ENCODE measurements around the gene MYO3A.
"Not testable (repeated sequence)": the region's sequence is repeated elsewhere in the genome, so short reads cannot be mapped to it uniquely, and the experiment has no call there.

MYO3A gene

DNA sequence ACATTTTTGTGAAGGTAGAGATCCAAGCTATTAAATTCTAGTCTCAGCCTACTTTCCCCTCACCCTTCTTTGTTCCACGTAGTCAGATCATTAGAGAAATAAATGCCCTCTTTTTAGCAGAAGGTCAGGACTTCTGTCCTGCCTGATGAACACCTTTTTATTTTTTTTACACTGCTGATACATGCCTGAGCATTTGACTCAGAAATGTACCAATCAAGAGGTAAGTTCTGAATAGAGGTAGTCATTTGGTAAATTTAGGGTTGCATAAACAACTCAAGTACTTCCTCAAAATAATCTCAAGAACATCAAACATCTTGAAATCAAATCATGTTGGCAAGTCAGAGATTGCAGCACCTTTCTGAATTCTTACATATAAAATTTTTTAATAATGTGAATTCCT lies 133.7 kb downstream of the MYO3A start:
- Histone ChIP-seq H3K27me3 (ENCODE audit: low read depth) (0 out of 2 replicates have a peak, but pooled peaks cover 2% of the 10 kb centered on the region), H3K4me1 (no peaks in the 10 kb centered on the region), H3K9me3 (no peaks in the 10 kb centered on the region), H3K4me3 (no peak overlapping the region), H3K36me3 (replicated peaks) (no peaks in the 10 kb centered on the region)
- in situ Hi-C loops (cut with MboI; ENCODE audit: low sequenced_read_pairs) = no loop called here
- DNase-seq (ENCODE audit: low spot score in 2 of 2) = no peak

DNA sequence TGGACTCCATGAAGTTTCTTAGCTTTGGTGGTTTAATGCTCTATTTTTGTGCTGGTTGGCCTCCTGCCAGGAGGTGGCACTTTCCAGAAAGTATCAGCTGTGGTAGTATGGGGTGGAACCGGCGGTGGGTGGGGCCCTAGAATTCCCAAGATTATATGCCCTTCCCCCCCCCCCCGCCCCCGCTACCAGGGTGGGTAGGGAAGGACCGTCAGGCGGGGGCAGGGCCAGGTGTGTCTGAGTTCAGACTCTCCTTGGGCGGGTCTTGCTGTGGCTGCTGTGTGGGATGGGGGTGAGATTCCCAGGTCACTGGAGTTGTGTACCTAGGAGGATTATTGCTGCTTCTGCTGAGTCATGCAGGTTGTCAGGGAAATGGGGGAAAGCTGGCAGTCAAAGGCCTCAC lies 146.9 kb downstream of the MYO3A start:
- in situ Hi-C loops (cut with MboI; ENCODE audit: low sequenced_read_pairs); DNase-seq (ENCODE audit: low spot score in 2 of 2); H3K9me3 ChIP-seq: not testable (repeated sequence)

DNA sequence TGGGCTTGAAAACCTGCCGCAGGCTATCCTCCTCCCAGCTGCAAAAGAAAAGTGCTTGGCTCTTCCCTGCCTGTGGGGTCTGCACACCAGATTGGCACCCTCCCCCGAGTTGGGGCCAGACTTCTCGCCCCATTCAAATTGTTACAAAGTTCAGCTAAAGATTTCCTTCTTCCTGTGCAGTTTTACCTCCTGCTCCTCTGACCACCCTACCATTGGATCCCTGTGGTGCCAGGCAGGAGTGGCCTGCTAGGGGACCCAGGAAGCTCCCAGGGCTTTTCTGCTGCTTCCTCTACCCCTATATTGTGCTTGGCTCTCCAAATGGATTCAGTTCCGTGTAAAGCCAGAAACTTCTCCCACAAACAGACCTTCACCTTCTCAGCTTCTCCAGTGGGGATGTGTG lies 147.4 kb downstream of the MYO3A start:
- no peaks in the 10 kb centered on the region; the same call in 1 of the 2 replicates for H3K27me3 ChIP-seq (ENCODE audit: low read depth)
- in situ Hi-C loops (cut with MboI; ENCODE audit: low sequenced_read_pairs) = no loop called here
- H3K9me3 ChIP-seq = no peaks in the 10 kb centered on the region
- H3K36me3 ChIP-seq (replicated peaks) = no peaks in the 10 kb centered on the region
- H3K4me1 ChIP-seq = no peaks in the 10 kb centered on the region
- no peak for DNase-seq (ENCODE audit: low spot score in 2 of 2)
- H3K4me3 ChIP-seq = no peak overlapping the region

More for the DNA sequence above, 146.9 kb downstream of the MYO3A start:
- H3K4me1 ChIP-seq; H3K4me3 ChIP-seq; H3K27me3 ChIP-seq (ENCODE audit: low read depth); H3K36me3 ChIP-seq (replicated peaks): not testable (repeated sequence)

DNA sequence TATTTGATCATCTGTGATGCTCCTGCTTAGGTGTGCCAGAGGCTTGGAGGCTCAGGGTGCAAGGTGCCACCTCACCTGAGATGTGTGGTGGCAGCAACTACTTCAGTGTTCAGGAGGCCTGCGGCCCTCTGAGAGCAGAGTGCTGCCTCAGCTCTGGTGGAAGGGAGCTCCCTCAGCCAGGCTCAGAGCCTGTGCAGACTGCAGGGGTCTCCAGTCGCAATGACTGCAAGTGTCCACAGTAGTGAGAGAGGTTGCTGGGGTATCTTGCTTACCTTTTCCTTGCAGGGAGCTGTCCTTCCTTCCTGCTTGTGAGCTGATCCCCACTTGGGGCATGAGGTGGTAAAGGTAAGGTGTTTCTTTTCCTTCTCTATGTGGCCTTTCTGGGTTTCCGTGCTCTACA lies 151.5 kb downstream of the MYO3A start:
- Histone ChIP-seq H3K4me1 (no peaks in the 10 kb centered on the region), H3K27me3 (ENCODE audit: low read depth) (no peaks in the 10 kb centered on the region; the same call in 1 of the 2 replicates), H3K4me3 (no peak overlapping the region), H3K36me3 (replicated peaks) (no peaks in the 10 kb centered on the region), H3K9me3 (no peaks in the 10 kb centered on the region)
- in situ Hi-C loops (cut with MboI; ENCODE audit: low sequenced_read_pairs) = no loop called here
- DNase-seq (ENCODE audit: low spot score in 2 of 2) = no peak

DNA sequence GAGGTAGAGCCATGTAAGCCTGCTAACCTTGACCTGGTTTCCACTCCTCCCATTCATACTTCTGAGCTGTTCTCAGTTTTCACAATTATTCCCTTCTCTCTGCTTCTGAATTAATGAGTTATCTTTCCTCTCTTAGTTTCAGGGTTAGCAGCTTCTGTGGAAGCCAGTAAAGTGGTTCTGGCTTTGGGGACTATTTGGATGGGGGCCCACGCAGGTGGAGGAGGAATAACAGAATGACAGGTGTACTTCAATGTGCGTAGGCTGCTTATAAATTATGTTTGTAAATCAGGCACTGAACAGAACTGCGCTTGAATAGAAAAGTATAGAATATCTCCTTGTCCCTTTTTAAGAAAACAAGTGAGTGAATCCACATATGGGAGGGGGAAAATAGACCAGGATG lies 153.6 kb downstream of the MYO3A start:
- Histone ChIP-seq H3K4me1 (no peaks in the 10 kb centered on the region), H3K36me3 (replicated peaks) (no peaks in the 10 kb centered on the region), H3K9me3 (no peaks in the 10 kb centered on the region), H3K27me3 (ENCODE audit: low read depth) (no peaks in the 10 kb centered on the region; the same call in 1 of the 2 replicates), H3K4me3 (no peak overlapping the region)
- no peak for DNase-seq (ENCODE audit: low spot score in 2 of 2)
- in situ Hi-C loops (cut with MboI; ENCODE audit: low sequenced_read_pairs) = no loop called here

DNA sequence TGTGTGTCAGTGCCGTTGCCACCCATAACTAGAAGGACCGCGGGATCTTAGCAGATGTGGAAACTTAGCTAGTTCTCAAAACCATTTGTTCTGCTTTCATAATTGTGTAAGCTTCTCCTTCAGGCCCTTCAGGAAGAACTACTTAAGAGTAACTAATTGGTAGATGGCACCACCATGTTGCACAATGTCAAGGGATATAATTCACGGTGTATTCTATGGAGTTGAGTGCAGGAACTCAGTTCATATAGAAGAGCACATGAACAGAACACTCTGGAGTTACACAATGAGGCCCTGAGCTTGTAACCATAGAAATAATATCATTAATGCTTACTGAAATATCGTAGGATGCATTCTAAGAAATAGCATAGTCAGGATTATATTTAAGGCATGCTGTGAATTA lies 156.0 kb downstream of the MYO3A start:
- no peak for DNase-seq (ENCODE audit: low spot score in 2 of 2)
- in situ Hi-C loops (cut with MboI; ENCODE audit: low sequenced_read_pairs) = no loop called here
- H3K36me3 ChIP-seq (replicated peaks) = no peaks in the 10 kb centered on the region
- no peaks in the 10 kb centered on the region for H3K27me3 ChIP-seq (ENCODE audit: low read depth)
- H3K4me1 ChIP-seq = no peaks in the 10 kb centered on the region
- H3K4me3 ChIP-seq = no peak overlapping the region
- H3K9me3 ChIP-seq = no peaks in the 10 kb centered on the region

DNA sequence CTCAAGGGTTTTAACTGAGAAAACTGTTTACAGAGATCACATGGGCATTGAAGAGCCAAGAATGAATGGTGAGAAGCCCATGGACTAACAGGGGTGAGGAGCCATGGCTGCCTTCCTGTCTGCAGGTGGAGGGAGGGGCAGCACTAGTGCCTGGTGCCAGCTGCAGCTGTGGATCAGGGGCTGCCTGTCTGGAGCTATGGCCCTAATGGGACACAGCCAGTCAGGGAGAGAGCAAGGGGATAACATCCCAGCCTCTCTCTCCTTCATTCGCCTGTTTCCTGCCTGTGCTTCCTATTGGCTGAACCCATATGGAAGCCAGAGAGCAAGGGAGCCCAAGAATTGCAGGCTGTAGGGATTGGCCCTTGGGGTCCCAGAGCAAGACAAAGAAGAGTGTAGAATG lies 156.7 kb downstream of the MYO3A start:
- in situ Hi-C loops (cut with MboI; ENCODE audit: low sequenced_read_pairs) = no loop called here
- no peaks in the 10 kb centered on the region for H3K4me1 ChIP-seq
- DNase-seq (ENCODE audit: low spot score in 2 of 2) = no peak

DNA sequence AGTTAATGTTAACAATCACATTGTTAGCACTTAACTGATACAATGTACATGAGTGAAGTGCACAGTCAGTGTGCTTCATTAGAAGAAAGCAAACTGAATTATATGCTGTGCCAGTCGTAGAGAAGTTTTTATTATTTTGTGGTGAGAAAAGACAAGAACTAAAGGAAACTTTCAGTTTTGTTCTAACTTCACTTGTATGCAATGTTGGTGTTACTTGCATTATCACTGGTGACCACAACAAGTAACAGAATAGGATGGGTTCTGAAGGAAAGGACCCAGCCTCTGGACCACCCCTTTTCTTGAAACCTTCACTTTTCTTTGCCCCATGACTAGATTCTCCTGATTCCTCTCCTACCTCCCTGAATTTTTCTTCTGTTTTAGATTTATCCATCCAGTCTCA lies 159.2 kb downstream of the MYO3A start:
- in situ Hi-C loops (cut with MboI; ENCODE audit: low sequenced_read_pairs) = no loop called here
- DNase-seq (ENCODE audit: low spot score in 2 of 2) = no peak
- no peaks in the 10 kb centered on the region for H3K36me3 ChIP-seq (replicated peaks)

More for the DNA sequence above, 156.7 kb downstream of the MYO3A start:
- no peaks in the 10 kb centered on the region for H3K9me3 ChIP-seq
- no peaks in the 10 kb centered on the region for H3K36me3 ChIP-seq (replicated peaks)
- H3K27me3 ChIP-seq (ENCODE audit: low read depth) = no peaks in the 10 kb centered on the region
- no peak overlapping the region for H3K4me3 ChIP-seq

DNA sequence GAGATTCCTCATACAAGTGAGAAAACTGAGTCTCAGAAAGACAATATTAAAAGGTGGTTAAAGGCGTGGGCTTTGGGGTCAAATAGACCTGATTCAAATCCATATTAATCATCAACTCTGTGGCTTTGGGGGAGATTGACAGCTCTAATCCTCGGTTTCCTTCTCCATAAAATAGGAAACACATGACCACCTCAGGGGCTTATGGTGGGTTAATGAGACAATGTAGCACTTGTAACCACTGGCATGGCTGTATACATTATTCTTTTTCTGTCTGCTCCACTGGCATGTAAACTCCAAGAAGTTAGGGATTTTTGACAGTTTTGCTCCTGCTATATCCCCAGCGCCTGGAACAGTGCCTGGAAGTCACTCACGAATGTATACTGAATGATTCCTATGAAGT lies 161.8 kb downstream of the MYO3A start:
- DNase-seq (ENCODE audit: low spot score in 2 of 2) = no peak
- in situ Hi-C loops (cut with MboI; ENCODE audit: low sequenced_read_pairs) = no loop called here
- Histone ChIP-seq H3K36me3 (replicated peaks) (no peaks in the 10 kb centered on the region), H3K4me1 (no peaks in the 10 kb centered on the region), H3K27me3 (ENCODE audit: low read depth) (no peaks in the 10 kb centered on the region), H3K4me3 (no peak overlapping the region), H3K9me3 (no peaks in the 10 kb centered on the region)

More for the DNA sequence above, 159.2 kb downstream of the MYO3A start:
- H3K9me3 ChIP-seq = no peaks in the 10 kb centered on the region
- no peaks in the 10 kb centered on the region for H3K4me1 ChIP-seq
- H3K27me3 ChIP-seq (ENCODE audit: low read depth) = no peaks in the 10 kb centered on the region
- no peak overlapping the region for H3K4me3 ChIP-seq

DNA sequence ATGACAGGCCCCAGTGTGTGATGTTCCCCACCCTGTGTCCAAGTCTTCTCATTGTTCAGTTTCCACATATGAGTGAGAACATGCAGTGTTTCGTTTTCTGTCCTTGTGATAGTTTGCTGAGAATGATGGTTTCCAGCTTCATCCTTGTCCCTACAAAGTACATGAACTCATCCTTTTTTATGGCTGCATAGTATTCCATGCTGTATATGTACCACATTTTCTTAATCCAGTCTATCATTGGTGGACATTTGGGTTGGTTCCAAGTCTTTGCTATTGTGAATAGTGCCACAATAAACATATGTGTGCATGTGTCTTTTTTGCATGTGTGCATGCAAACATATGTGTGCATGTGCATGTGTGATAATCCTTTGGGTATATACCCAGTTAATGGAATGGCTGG lies 163.5 kb downstream of the MYO3A start:
- H3K4me3 ChIP-seq; in situ Hi-C loops (cut with MboI; ENCODE audit: low sequenced_read_pairs); H3K27me3 ChIP-seq (ENCODE audit: low read depth); DNase-seq (ENCODE audit: low spot score in 2 of 2); H3K4me1 ChIP-seq; H3K9me3 ChIP-seq; H3K36me3 ChIP-seq (replicated peaks): not testable (repeated sequence)

DNA sequence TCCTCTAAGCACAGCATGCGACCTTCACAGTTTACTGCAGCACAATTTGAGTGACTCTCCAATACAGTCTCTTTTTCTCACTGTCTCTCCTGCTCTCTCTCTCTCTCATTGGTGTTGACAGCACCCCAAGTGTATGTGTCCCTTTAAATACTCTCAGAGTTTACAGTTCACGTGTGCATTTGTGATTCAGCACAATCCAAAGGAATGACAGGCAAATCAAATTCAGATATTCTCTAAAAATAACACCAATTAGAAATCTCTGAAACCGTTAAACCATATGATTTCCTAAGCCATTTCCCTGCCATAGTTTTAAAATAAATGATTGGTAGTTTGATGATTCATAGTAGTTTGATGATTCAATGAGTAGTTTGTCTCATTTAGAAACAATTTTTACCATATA lies 178.5 kb downstream of the MYO3A start:
- no peaks in the 10 kb centered on the region for H3K27me3 ChIP-seq (ENCODE audit: low read depth)
- no peak overlapping the region for H3K4me3 ChIP-seq
- no peaks in the 10 kb centered on the region for H3K36me3 ChIP-seq (replicated peaks)
- no peak for DNase-seq (ENCODE audit: low spot score in 2 of 2)
- no peaks in the 10 kb centered on the region for H3K4me1 ChIP-seq
- H3K9me3 ChIP-seq = no peaks in the 10 kb centered on the region
- in situ Hi-C loops (cut with MboI; ENCODE audit: low sequenced_read_pairs) = no loop called here

DNA sequence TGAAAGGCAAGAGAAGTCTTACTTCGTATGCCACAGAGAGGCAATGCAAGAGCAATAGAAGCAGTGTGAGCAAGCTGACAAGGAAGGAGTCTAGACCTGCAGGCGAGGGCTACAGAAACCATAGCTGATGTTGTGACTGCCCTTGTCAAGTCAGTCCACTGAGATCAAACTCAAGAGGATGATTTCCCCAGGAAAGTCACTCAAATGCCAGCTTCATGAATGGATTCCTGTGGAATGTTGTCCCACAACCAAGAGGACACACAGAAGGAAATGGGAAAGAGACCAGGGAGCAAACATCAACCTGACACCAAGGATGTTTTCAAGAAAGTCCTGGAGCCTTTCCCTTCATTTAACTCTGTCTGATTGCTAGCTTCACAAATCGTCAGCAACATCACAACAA lies 204.6 kb downstream of the MYO3A start:
- H3K9me3 ChIP-seq = 0 out of 2 replicates have a peak, but pooled peaks cover 3% of the 10 kb centered on the region
- H3K4me3 ChIP-seq = no peak overlapping the region
- in situ Hi-C loops (cut with MboI; ENCODE audit: low sequenced_read_pairs) = no loop called here
- no peaks in the 10 kb centered on the region for H3K36me3 ChIP-seq (replicated peaks)
- DNase-seq (ENCODE audit: low spot score in 2 of 2) = no peak
- H3K27me3 ChIP-seq (ENCODE audit: low read depth) = no peaks in the 10 kb centered on the region
- no peaks in the 10 kb centered on the region for H3K4me1 ChIP-seq

DNA sequence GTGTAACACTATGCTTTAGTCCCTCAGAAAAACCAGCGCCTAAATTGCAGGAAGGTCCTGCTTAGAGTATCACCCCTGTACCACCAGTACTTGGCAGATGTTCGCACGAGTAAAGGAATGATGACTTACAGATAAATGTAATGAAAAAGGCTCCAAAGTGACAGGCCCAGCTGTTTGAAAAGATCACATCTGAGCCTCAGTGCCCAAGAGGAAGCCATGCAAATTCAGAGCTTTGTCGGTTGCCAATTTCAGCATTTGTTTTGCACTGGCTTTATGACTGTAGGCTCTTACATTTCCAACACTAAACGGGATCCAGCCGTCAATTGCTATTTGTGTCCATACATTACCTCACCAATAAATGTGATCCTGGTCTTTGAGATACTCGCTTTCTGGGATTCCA lies 222.0 kb downstream of the MYO3A start:
- in situ Hi-C loops (cut with MboI; ENCODE audit: low sequenced_read_pairs) = no loop called here
- Histone ChIP-seq H3K36me3 (replicated peaks) (no peaks in the 10 kb centered on the region), H3K9me3 (no peaks in the 10 kb centered on the region), H3K4me3 (no peak overlapping the region), H3K27me3 (ENCODE audit: low read depth) (no peaks in the 10 kb centered on the region), H3K4me1 (no peaks in the 10 kb centered on the region)
- no peak for DNase-seq (ENCODE audit: low spot score in 2 of 2)

DNA sequence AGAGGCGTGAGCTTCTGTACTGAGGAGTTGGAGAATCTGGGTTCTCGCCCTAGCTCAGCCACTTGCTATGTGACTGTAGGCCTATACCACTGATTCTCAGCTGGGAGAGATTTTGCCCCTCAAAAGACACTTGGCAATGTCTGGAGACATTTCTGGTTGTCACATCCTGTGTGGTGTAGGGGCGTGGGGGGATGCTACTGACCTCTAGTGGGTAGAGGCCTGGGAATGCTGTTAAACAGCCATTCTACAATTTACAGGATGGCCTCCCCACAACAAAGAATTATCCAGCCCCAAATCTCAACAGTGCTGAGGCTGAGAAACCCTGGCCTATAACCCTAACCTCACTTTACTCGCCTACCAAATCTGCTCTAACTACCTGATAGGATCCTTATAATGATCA lies 223.7 kb downstream of the MYO3A start:
- H3K27me3 ChIP-seq (ENCODE audit: low read depth) = no peaks in the 10 kb centered on the region
- no peak for DNase-seq (ENCODE audit: low spot score in 2 of 2)
- no peaks in the 10 kb centered on the region for H3K9me3 ChIP-seq
- H3K4me3 ChIP-seq = no peak overlapping the region
- in situ Hi-C loops (cut with MboI; ENCODE audit: low sequenced_read_pairs) = no loop called here
- H3K4me1 ChIP-seq = no peaks in the 10 kb centered on the region; the same call in 1 of the 2 replicates
- H3K36me3 ChIP-seq (replicated peaks) = no peaks in the 10 kb centered on the region

DNA sequence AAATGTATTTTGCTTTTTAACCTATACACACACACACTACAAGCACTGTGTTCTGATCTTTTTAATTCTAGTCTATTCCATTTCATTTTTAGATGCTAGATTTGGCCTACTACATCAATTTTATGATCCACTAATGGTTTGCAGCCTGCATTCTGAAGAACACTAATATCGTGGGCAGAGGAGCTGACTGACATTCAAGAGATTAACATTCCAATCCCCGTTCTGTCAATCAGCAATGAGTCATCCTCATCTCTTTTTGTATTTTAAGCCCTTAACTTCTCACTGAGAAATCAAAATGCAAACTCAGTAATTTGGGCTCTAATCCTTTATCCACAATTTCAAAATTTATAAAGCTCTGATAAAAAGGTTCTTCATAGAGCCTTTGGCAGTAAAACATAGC lies 235.4 kb downstream of the MYO3A start:
- Histone ChIP-seq H3K27me3 (ENCODE audit: low read depth) (no peaks in the 10 kb centered on the region; the same call in 1 of the 2 replicates), H3K4me1 (peaks cover 2% of the 10 kb centered on the region; the same call in 1 of the 2 replicates), H3K36me3 (replicated peaks) (no peaks in the 10 kb centered on the region), H3K9me3 (no peaks in the 10 kb centered on the region), H3K4me3 (no peak overlapping the region)
- in situ Hi-C loops (cut with MboI; ENCODE audit: low sequenced_read_pairs) = no loop called here
- peak in 1 of 2 experiments; percentile 62 for DNase-seq (ENCODE audit: low spot score in 2 of 2)
